Effector CD8-positive, alpha-beta T cell (primary cell): ENCODE data around the gene GPSM1.

Experiments
- DNase-seq: peaks from one replicate; lab custom pipeline; 2025; lab: John Stamatoyannopoulos, UW

GPSM1 gene

GRCh38 chr9:136332482-136332983 lies 5.2 kb downstream of the GPSM1 start:
- no peak for DNase-seq

- DNase-seq, result no peak
Measured at GRCh38 chr9:136333045-136333444, 5.7 kb downstream of the GPSM1 start.

- no peak for DNase-seq
Measured at GRCh38 chr9:136333486-136333885, 6.1 kb downstream of the GPSM1 start.

GRCh38 chr9:136334541-136334940 lies 7.2 kb downstream of the GPSM1 start:
- no peak for DNase-seq

- no peak for DNase-seq
Measured at GRCh38 chr9:136335296-136336155, 8.2 kb downstream of the GPSM1 start.

- no peak for DNase-seq
Measured at GRCh38 chr9:136336156-136336870, 9.0 kb downstream of the GPSM1 start.

GRCh38 chr9:136336881-136337280 lies 9.5 kb downstream of the GPSM1 start:
- no peak for DNase-seq

- DNase-seq, result no peak
Measured at GRCh38 chr9:136337416-136338395, 10.4 kb downstream of the GPSM1 start.

DNA sequence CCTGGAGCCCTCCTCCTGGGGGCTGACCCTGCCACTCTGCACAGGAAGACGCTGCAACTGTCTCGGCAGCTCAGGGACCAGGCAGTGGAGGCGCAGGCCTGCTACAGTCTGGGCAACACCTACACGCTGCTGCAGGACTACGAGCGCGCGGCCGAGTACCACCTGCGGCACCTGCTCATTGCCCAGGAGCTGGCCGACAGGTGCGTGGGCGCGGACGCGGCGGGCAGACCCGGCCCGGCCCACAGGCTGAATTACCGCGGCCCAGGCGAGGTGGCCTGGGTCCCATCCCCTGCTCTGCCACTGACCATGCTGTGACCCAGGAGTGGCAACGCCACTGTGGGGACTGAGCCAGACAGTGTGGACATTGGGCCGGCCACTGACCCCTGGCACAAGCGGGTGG lies 11.2 kb downstream of the GPSM1 start:
- DNase-seq, result no peak

GRCh38 chr9:136339173-136339957 lies 12.0 kb downstream of the GPSM1 start:
- DNase-seq, result no peak

GRCh38 chr9:136339958-136340310 lies 12.6 kb downstream of the GPSM1 start:
- no peak for DNase-seq

DNA sequence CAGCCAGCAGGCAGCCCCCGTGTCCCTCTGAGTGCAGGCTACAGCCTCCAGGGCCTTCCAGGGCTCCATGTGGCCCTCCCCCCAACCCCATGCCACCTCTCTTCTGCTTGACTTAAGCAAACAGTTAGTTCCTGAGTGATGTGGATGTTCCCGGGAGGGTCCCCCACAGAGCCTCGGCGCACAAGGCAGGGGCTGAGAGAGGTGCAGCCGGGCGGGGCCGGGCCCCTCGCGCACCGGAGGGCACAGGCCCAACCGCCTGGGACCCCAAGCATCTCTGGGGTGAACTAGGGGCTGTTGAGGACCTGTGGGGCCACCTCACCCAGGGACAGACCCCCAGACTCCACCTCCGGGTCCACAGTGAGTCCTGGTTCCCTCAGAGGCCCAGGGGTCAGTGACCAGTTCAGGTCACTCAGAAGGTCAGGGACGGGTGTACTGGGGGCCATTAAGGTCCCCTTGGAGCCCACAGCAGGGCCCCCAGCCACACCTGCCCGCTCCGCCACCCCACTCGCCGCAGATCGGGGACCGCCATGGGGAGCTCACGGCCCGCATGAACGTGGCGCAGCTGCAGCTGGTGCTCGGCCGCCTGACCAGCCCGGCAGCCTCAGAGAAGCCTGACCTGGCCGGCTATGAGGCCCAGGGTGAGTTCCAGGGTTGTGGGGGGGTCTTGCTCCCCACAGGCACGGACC lies 13.2 kb downstream of the GPSM1 start:
- no peak for DNase-seq

- no peak for DNase-seq
Measured at GRCh38 chr9:136341042-136341655, 13.8 kb downstream of the GPSM1 start.

- no peak for DNase-seq
Measured at GRCh38 chr9:136341769-136342168, 14.4 kb downstream of the GPSM1 start.

- DNase-seq, result peak; percentile 27
Measured at GRCh38 chr9:136342181-136343120, 15.1 kb downstream of the GPSM1 start.

DNA sequence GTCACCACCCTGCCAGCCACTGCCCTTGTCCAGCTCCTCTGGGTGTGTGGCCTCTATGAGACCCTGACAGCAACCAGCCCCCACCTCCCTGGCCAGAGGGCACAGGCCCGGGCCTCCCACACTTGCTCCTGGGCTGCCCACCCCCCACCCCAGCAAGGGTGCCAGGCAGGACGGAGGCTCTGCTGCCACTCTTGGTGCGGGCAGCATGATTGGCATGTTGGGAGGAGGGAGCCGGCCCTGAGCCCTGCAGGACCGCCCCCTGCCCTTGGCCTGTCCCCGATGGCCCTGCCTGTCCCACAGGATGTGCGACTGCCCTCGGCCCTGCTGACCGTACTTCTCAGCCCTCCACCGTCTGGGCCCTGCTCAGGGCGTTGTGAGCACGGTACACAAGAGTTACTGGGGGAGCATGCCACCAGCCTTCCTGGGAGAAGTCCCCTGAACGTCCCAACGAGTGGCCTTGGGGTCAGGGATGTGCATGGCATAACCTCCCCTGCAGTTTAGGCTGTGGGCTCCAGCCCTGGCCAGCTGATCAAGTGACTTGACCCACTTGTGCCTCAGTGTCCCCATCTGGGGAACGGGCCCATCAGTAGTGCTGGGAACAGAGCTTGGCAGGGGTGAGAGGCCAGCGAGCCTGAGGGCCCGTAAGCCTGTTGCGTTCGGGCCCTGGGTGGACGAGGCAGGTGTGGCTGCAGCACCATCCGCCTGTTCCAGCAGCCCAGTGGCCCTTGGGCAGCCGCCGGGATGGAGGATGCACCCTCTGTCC lies 16.0 kb downstream of the GPSM1 start:
- no peak for DNase-seq

GRCh38 chr9:136343884-136344269 lies 16.5 kb downstream of the GPSM1 start:
- no peak for DNase-seq
